GM12873 (cell line): Measurements from ENCODE around the gene TRAF5.

Source experiments
- CTCF ChIP-seq: IDR thresholded peaks from 2 replicates; pipeline ENCODE4 v1.5.1; 2012; ENCODE audit warnings: low read depth, mild to moderate bottlenecking, moderate library complexity, low read length, control low read depth; ENCODE audit not compliant: insufficient read depth; ENCODE audit errors: missing control alignments

TRAF5 gene

GRCh38 chr1:211287218-211287617, 39.4 kb upstream of the TRAF5 start:
- TF ChIP-seq CTCF: no peak

- no peak for TF ChIP-seq CTCF
Measured at GRCh38 chr1:211292411-211292810, 34.2 kb upstream of the TRAF5 start.

- TF ChIP-seq CTCF: no peak
Measured at GRCh38 chr1:211296396-211296795, 30.2 kb upstream of the TRAF5 start.

- no peak for TF ChIP-seq CTCF
Measured at GRCh38 chr1:211305044-211305443, 21.6 kb upstream of the TRAF5 start.

- no peak for TF ChIP-seq CTCF
Measured at GRCh38 chr1:211309617-211310016, 17.0 kb upstream of the TRAF5 start.

GRCh38 chr1:211313392-211313791, 13.2 kb upstream of the TRAF5 start:
- TF ChIP-seq CTCF: no peak

GRCh38 chr1:211318576-211319280, 7.9 kb upstream of the TRAF5 start:
- no peak for TF ChIP-seq CTCF
